VCaP (cell line): ENCODE data around the gene TMEM63B.
A peak's percentile ranks its signal among the peaks of the same experiment; 100 is the strongest.

Experiments
- H3K27ac ChIP-seq: fragments of 450-650 bp; 2 replicates; pipeline ENCODE4 v1.5.1; 2017
- CTCF ChIP-seq: fragments of 450-650 bp; conservative IDR thresholded peaks from 2 replicates; pipeline ENCODE4 v1.5.1; 2017; ENCODE audit warnings: mild to moderate bottlenecking, moderate library complexity

Gene TMEM63B

GRCh38 chr6:44115866-44116265 lies 11.5 kb upstream of the TMEM63B start:
- TF ChIP-seq CTCF, result no peak
- no peak overlapping the region for H3K27ac ChIP-seq

GRCh38 chr6:44116641-44117382 lies 10.5 kb upstream of the TMEM63B start:
- TF ChIP-seq CTCF, result no peak
- H3K27ac ChIP-seq, result no peak overlapping the region

GRCh38 chr6:44117397-44118128 lies 9.8 kb upstream of the TMEM63B start:
- H3K27ac ChIP-seq, result no peak overlapping the region
- no peak for TF ChIP-seq CTCF

- H3K27ac ChIP-seq, result no peak overlapping the region
- no peak for TF ChIP-seq CTCF
Observed at GRCh38 chr6:44119704-44120262, 7.6 kb upstream of the TMEM63B start.

- no peak for TF ChIP-seq CTCF
- H3K27ac ChIP-seq, result no peak overlapping the region
Observed at GRCh38 chr6:44120692-44121443, 6.5 kb upstream of the TMEM63B start.

- no peak for TF ChIP-seq CTCF
- H3K27ac ChIP-seq, result peak overlapping the region; percentile 90
Observed at GRCh38 chr6:44122801-44123200, 4.6 kb upstream of the TMEM63B start.

GRCh38 chr6:44123544-44123943 lies 3.8 kb upstream of the TMEM63B start:
- TF ChIP-seq CTCF, result no peak
- peak overlapping the region; percentile 90 for H3K27ac ChIP-seq
